Muscle layer of colon (tissue), 2 donors: ENCODE measurements around the gene XKRX.

Experiments used
- H3K27ac ChIP-seq: one replicate; pipeline ENCODE4 v1.7.0; 2013; ENCODE audit warnings: low read depth, mild to moderate bottlenecking, low read length, moderate library complexity
- H3K27me3 ChIP-seq, 2 donors: one replicate each; pipeline ENCODE4 v1.7.0; 2013; ENCODE audit warnings: low read length in 2 of 2, mild to moderate bottlenecking in 2 of 2; ENCODE audit not compliant: insufficient read depth in 2 of 2, control insufficient read depth in 1 of 2
- H3K36me3 ChIP-seq: one replicate; pipeline ENCODE4 v1.7.0; 2013; ENCODE audit warnings: mild to moderate bottlenecking, low read length; ENCODE audit not compliant: insufficient read depth
- H3K4me1 ChIP-seq: one replicate; pipeline ENCODE4 v1.7.0; 2013; ENCODE audit warnings: mild to moderate bottlenecking, low read length; ENCODE audit not compliant: insufficient read depth
- H3K4me3 ChIP-seq, 2 donors: one replicate each; pipeline ENCODE4 v1.7.0; 2013; ENCODE audit warnings: low read length in 2 of 2, low read depth in 1 of 2, mild to moderate bottlenecking in 1 of 2, moderate library complexity in 1 of 2
- H3K9ac ChIP-seq: one replicate; pipeline ENCODE4 v1.7.0; 2013; ENCODE audit warnings: low read length
- H3K9me3 ChIP-seq: one replicate; pipeline ENCODE4 v1.7.0; 2013; ENCODE audit warnings: mild to moderate bottlenecking, low read length
- donor health status: abdominal sarcoma.
- donor health status: Adenocarcinoma of cecum.

Gene XKRX

GRCh38 chrX:100928660-100929613 is at the start of gene XKRX:
TSS of gene XKRX (minus strand) at chrX:100928917. CDS start at chrX:100928304, 613 bp downstream.
- H3K27me3 ChIP-seq: peaks cover 13 to 21% of the 10 kb centered on the region in 2 donors
- no peak within 1 kb of the TSS for H3K27ac ChIP-seq
- no peak within 1 kb of the TSS for H3K9ac ChIP-seq
- no peak within 1 kb of the TSS for H3K4me3 ChIP-seq
- H3K9me3 ChIP-seq: no peaks in the 10 kb centered on the region
- H3K4me1 ChIP-seq: peaks cover 3% of the 10 kb centered on the region
- no peaks in the 10 kb centered on the region for H3K36me3 ChIP-seq

- Histone ChIP-seq H3K9ac (no peak overlapping the region), H3K27ac (no peak overlapping the region), H3K27me3 (no peaks in the 10 kb centered on the region), H3K9me3 (no peaks in the 10 kb centered on the region), H3K4me1 (no peaks in the 10 kb centered on the region), H3K4me3 (no peak overlapping the region), H3K36me3 (no peaks in the 10 kb centered on the region)
Measured at GRCh38 chrX:100976211-100976610, 47.5 kb upstream of the XKRX start.

- Histone ChIP-seq H3K9ac (no peak overlapping the region), H3K36me3 (no peaks in the 10 kb centered on the region), H3K9me3 (no peaks in the 10 kb centered on the region), H3K4me1 (no peaks in the 10 kb centered on the region), H3K27ac (no peak overlapping the region), H3K4me3 (no peak overlapping the region), H3K27me3 (no peaks in the 10 kb centered on the region)
Measured at GRCh38 chrX:100975212-100975611, 46.5 kb upstream of the XKRX start.

GRCh38 chrX:100973411-100973810 is 44.7 kb upstream of the XKRX start:
- H3K36me3 ChIP-seq: no peaks in the 10 kb centered on the region
- H3K4me1 ChIP-seq: no peaks in the 10 kb centered on the region
- H3K27ac ChIP-seq: no peak overlapping the region
- no peak overlapping the region for H3K4me3 ChIP-seq
- H3K9me3 ChIP-seq: no peaks in the 10 kb centered on the region
- no peak overlapping the region for H3K9ac ChIP-seq
- H3K27me3 ChIP-seq: no peaks in the 10 kb centered on the region

- Histone ChIP-seq H3K9ac (no peak overlapping the region), H3K27ac (no peak overlapping the region), H3K36me3 (no peaks in the 10 kb centered on the region), H3K4me3 (no peak overlapping the region), H3K4me1 (no peaks in the 10 kb centered on the region), H3K9me3 (no peaks in the 10 kb centered on the region), H3K27me3 (no peaks in the 10 kb centered on the region)
Measured at GRCh38 chrX:100969936-100970335, 41.2 kb upstream of the XKRX start.

GRCh38 chrX:100969408-100969807 is 40.7 kb upstream of the XKRX start, which contains the start of gene ARL13A:
TSS of gene ARL13A (plus strand) at chrX:100969708. CDS start at chrX:100973690, 3,982 bp downstream.
- Histone ChIP-seq H3K36me3 (no peaks in the 10 kb centered on the region), H3K9ac (no peak within 1 kb of the TSS)

GRCh38 chrX:100964362-100964761 is 35.6 kb upstream of the XKRX start:
- no peaks in the 10 kb centered on the region for H3K27me3 ChIP-seq
- H3K36me3 ChIP-seq: no peaks in the 10 kb centered on the region
- H3K9ac ChIP-seq: no peak overlapping the region
- no peak overlapping the region for H3K27ac ChIP-seq
- H3K4me3 ChIP-seq: no peak overlapping the region
- H3K4me1 ChIP-seq: no peaks in the 10 kb centered on the region
- H3K9me3 ChIP-seq: no peaks in the 10 kb centered on the region

More at GRCh38 chrX:100969408-100969807, 40.7 kb upstream of the XKRX start, which contains the start of gene ARL13A:
- H3K27ac ChIP-seq: no peak within 1 kb of the TSS
- H3K4me3 ChIP-seq: no peak within 1 kb of the TSS
- H3K4me1 ChIP-seq: no peaks in the 10 kb centered on the region
- H3K27me3 ChIP-seq: no peaks in the 10 kb centered on the region
- H3K9me3 ChIP-seq: no peaks in the 10 kb centered on the region

- H3K9ac ChIP-seq: no peak overlapping the region
- no peak overlapping the region for H3K27ac ChIP-seq
- no peaks in the 10 kb centered on the region for H3K9me3 ChIP-seq
- H3K4me1 ChIP-seq: no peaks in the 10 kb centered on the region
- H3K27me3 ChIP-seq: no peaks in the 10 kb centered on the region
- H3K36me3 ChIP-seq: no peaks in the 10 kb centered on the region
- H3K4me3 ChIP-seq: no peak overlapping the region
Measured at GRCh38 chrX:100962811-100963210, 34.1 kb upstream of the XKRX start.

GRCh38 chrX:100948557-100948956 is 19.8 kb upstream of the XKRX start:
- Histone ChIP-seq H3K36me3 (no peaks in the 10 kb centered on the region), H3K4me1 (no peaks in the 10 kb centered on the region), H3K9ac (no peak overlapping the region), H3K4me3 (no peak overlapping the region), H3K9me3 (no peaks in the 10 kb centered on the region), H3K27ac (no peak overlapping the region), H3K27me3 (peaks cover 0 to 10% of the 10 kb centered on the region in 2 donors)

GRCh38 chrX:100946299-100946927 is 17.7 kb upstream of the XKRX start:
- Histone ChIP-seq H3K36me3 (no peaks in the 10 kb centered on the region), H3K27ac (no peak overlapping the region), H3K4me3 (no peak overlapping the region), H3K9me3 (no peaks in the 10 kb centered on the region), H3K9ac (no peak overlapping the region), H3K27me3 (peaks cover 0 to 10% of the 10 kb centered on the region in 2 donors), H3K4me1 (no peaks in the 10 kb centered on the region)

GRCh38 chrX:100944601-100945000 is 15.9 kb upstream of the XKRX start:
- no peak overlapping the region for H3K27ac ChIP-seq
- no peak overlapping the region for H3K9ac ChIP-seq
- H3K36me3 ChIP-seq: no peaks in the 10 kb centered on the region
- H3K27me3 ChIP-seq: peaks cover 0 to 10% of the 10 kb centered on the region in 2 donors
- H3K4me3 ChIP-seq: no peak overlapping the region
- no peaks in the 10 kb centered on the region for H3K4me1 ChIP-seq
- H3K9me3 ChIP-seq: no peaks in the 10 kb centered on the region
